ENCODE results near the gene WNT9B.

The WNT9B gene

DNA sequence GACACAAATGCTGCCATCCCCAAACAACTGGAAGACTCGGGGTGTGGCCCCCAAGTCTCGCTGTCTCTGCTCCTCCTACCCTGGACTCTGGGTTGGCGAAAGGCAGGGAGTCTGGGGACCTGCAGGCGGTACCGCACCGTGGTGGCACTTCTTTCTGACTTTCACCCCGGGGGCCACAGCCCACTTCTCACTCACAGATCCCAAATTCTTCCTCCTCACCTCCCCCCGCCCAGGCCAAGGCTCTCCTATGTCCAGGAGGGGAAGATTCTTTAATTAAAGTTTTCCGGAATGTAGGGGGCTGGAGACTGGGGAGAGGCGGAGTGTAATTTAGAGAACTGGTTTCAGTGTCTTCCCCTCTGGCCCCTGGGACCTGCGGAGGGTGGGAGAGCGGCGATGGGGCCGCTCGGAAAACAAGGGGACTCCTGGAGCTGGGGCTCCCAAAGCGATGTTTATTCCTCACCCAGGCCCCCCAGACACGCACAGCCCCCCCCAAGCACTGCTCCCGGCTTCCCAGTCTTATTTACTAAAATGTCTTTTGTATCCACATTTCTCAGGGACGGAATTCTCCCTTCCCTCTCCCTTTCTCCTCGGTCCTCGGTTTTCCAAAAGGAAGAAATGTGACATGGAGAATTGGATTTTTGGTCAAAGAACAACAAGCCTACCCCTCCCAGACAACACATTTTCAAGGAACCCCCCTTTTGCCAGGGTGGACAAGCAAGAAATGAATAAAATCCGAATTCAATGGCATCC, 34.1 kb upstream of the WNT9B start:
- ATAC-seq (replicated peaks; ENCODE audit: extremely low read depth, poor library complexity, severe bottlenecking): no peak
- H3K36me3 Mint-ChIP-seq (ENCODE audit: insufficient read depth): peaks cover 2% of the 10 kb centered on the region
- H3K9me3 Mint-ChIP-seq: no peaks in the 10 kb centered on the region
- DNase-seq (ENCODE audit: low spot score in 2 of 2): no peak
- peaks cover 25% of the 10 kb centered on the region for H3K4me1 Mint-ChIP-seq
- H3K27ac Mint-ChIP-seq (ENCODE audit: low read depth): no peak overlapping the region
- H3K27me3 Mint-ChIP-seq: peaks cover 93% of the 10 kb centered on the region
- H3K4me3 Mint-ChIP-seq: peak overlapping the region; percentile 71

DNA sequence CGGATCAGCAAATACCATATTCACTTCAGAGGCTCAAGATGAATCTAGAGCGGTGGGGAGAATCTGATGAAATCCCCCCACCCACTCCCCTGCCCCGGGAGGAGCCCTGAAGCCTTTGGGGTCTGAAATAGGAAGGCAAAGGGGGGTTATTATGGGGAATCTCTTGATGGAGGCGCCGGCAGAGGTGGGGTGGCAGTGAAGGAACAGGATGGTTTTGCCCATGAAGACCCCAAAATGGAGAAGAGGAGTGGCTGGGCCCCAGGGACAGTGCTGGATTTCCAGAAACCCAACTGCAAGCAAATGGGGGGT, 33.5 kb upstream of the WNT9B start:
- H3K4me3 Mint-ChIP-seq: peak overlapping the region; percentile 71

DNA sequence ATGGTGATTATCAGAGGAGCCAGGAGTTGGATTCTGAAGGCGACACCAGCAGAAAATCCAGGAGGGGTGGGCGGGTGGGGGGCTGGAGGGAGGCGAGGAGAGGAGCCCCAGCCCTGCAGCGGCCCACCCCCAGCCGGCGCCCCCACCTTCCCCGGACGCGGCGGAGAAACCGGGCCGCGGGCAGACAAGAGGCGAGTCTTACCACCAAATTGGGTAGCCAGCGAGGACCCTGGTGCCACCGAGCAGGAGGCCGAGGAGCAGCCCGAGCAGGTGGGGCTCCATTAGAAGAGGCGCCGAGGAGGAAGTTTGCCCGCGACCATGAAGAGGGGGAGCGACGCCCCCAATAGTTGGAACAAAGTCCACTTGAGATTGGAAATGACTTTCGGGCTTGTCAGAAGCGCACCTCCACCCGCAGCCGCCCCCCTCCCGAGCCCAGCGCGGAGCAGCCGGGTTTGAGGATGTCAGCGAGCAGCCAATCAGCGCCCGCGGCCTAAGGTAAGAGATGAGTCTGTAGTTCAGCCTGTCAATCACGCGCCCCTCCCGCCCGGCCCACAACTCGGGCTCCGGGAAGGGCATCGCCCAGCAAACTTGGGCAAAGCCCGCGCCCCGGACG, 33.0 kb upstream of the WNT9B start, which contains the start of gene WNT3:
Gene WNT3, minus strand, starts transcription at position 377 of the 613 bp plus-strand sequence. Its CDS starts 95 bp downstream, at position 282.
- Mint-ChIP-seq H3K4me1 (peaks cover 25% of the 10 kb centered on the region), H3K27ac (ENCODE audit: low read depth) (no peak within 1 kb of the TSS)

More for the DNA sequence above, 33.5 kb upstream of the WNT9B start:
- H3K4me1 Mint-ChIP-seq: peaks cover 25% of the 10 kb centered on the region
- peaks cover 2% of the 10 kb centered on the region for H3K36me3 Mint-ChIP-seq (ENCODE audit: insufficient read depth)
- DNase-seq (ENCODE audit: low spot score in 2 of 2): no peak
- no peak for ATAC-seq (replicated peaks; ENCODE audit: extremely low read depth, poor library complexity, severe bottlenecking)
- H3K27me3 Mint-ChIP-seq: peaks cover 92% of the 10 kb centered on the region
- no peak overlapping the region for H3K27ac Mint-ChIP-seq (ENCODE audit: low read depth)
- H3K9me3 Mint-ChIP-seq: no peaks in the 10 kb centered on the region

DNA sequence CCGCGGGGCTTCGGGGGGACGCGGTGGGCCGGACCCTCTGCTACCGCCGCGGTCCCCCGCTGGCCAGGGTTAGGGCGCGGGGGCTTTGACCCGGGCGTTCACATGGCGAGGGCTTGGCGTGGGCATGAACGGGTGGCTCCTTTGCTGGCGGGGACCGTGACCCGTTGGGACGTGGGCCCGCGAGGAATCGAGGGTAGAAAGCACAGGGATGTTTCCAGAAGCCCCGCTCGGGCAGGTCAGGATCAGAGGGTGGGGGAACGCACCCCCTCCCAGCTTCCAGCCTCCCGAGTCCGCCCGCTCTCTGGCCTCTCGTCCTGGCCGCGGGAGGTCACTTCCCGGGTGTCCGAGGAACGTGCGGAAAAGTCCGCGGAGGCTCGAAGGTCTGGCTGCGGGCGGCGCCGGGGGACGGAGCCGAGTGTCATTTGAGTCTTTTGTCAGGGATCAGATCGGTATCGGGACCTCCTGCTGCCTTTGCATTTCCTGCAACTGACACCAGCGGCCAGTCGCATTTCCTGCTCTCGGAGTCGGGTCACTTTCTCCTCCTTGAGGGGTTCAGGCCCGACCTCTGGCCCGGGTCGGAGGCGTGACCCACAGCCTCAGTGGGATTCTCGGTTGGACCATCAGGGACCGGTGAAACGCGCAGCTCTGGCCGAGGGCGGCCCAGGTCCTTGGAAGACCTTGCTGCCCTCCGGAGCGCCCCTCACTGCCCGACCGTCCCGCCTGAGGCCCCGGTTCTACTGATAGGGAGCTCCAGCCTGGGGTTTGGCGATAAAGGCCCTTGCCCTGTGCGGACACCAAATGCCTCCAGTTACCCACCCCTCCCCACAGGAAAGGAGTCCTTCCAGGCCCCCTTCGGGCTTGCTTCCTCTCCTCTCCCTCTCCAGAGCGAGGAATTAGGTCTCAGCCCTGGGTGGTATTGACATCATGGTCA, 32.2 kb upstream of the WNT9B start:
- ATAC-seq (replicated peaks; ENCODE audit: extremely low read depth, poor library complexity, severe bottlenecking) (no peak), DNase-seq (ENCODE audit: low spot score in 2 of 2) (no peak)
- H3K27ac Mint-ChIP-seq (ENCODE audit: low read depth): no peak overlapping the region
- peaks cover 79% of the 10 kb centered on the region for H3K27me3 Mint-ChIP-seq
- peaks cover 2% of the 10 kb centered on the region for H3K36me3 Mint-ChIP-seq (ENCODE audit: insufficient read depth)
- H3K9me3 Mint-ChIP-seq: no peaks in the 10 kb centered on the region
- H3K4me3 Mint-ChIP-seq: peak overlapping the region; percentile 71
- peaks cover 25% of the 10 kb centered on the region for H3K4me1 Mint-ChIP-seq

More for the DNA sequence above, 33.0 kb upstream of the WNT9B start, which contains the start of gene WNT3:
- Mint-ChIP-seq H3K27me3 (peaks cover 87% of the 10 kb centered on the region), H3K9me3 (no peaks in the 10 kb centered on the region), H3K36me3 (ENCODE audit: insufficient read depth) (peaks cover 2% of the 10 kb centered on the region), H3K4me3 (peak within 1 kb of the TSS; percentile 71)
- ATAC-seq (replicated peaks; ENCODE audit: extremely low read depth, poor library complexity, severe bottlenecking) (no peak), DNase-seq (ENCODE audit: low spot score in 2 of 2) (no peak)

DNA sequence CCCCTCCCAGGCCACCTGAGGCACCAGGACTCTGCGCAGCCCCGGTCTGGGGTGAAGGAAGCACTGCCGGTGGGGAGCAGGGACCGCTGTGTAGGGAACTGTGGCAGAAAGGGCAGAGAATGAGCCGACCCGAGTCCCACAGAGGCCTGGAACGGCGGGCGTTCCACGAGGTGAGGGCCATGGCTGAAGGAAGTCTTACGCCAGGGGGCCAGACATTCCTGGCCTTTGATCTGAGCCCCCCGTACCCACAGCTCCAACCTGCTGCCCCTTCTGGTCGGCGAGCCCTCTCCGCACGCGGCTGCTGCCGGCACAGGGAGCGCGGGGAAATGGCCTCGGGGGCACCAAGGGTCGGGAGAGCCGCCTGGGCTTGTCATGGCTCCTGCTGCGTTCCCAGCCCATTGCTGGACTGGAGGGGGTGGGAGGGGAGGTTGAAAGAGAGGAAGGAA, 31.5 kb upstream of the WNT9B start:
- H3K27me3 Mint-ChIP-seq: peaks cover 78% of the 10 kb centered on the region
- H3K9me3 Mint-ChIP-seq: no peaks in the 10 kb centered on the region
- no peak overlapping the region for H3K27ac Mint-ChIP-seq (ENCODE audit: low read depth)
- peaks cover 2% of the 10 kb centered on the region for H3K36me3 Mint-ChIP-seq (ENCODE audit: insufficient read depth)
- ATAC-seq (replicated peaks; ENCODE audit: extremely low read depth, poor library complexity, severe bottlenecking) (no peak), DNase-seq (ENCODE audit: low spot score in 2 of 2) (no peak)
- peak overlapping the region; percentile 71 for H3K4me3 Mint-ChIP-seq
- peaks cover 25% of the 10 kb centered on the region for H3K4me1 Mint-ChIP-seq

DNA sequence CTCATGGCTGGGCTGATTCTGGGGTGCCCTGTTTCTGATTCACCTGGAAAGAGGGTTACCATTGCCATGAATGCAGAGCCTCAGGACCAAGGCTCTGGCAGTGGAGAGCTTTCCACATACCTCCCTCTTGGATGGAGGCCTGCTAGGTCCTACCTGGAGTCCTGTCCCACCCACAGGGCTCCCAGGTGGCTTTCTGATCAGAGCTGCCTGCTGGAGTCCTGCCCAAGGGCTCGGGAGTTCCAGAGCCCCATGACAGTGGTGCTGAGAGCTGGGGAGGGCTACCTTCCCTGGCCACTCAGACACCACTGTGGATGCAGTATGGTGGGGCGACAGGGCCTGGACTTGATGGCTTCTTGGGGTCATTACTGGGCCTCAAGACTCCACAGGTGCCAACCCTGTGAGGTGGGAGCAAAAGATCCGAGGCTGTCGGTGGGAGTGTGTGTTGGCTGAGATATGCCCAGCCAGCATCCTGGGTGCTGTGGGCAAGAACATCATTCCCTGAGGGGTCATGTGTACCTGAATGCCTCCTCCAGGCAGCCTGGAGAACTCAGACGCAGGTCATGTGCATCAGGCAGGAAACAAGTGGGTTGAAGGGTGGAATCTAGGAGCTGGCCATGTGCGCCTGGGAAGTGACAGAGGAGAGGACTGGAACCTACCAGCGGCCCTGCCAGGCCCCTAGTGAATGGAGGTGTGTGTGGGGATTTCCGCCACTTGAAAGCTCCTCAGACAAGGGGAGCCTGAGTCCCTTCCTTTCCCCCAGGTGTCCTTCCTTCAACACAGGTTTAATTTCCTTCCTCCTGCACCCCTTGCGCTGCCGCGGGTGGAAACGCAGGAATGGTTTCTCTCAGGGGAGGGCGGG, 30.6 kb upstream of the WNT9B start:
- no peak for DNase-seq (ENCODE audit: low spot score in 2 of 2)
- H3K9me3 Mint-ChIP-seq: no peaks in the 10 kb centered on the region
- ATAC-seq (replicated peaks; ENCODE audit: extremely low read depth, poor library complexity, severe bottlenecking): no peak
- peak overlapping the region; percentile 71 for H3K4me3 Mint-ChIP-seq
- peaks cover 25% of the 10 kb centered on the region for H3K4me1 Mint-ChIP-seq
- H3K27me3 Mint-ChIP-seq: peaks cover 78% of the 10 kb centered on the region
- peaks cover 2% of the 10 kb centered on the region for H3K36me3 Mint-ChIP-seq (ENCODE audit: insufficient read depth)
- no peak overlapping the region for H3K27ac Mint-ChIP-seq (ENCODE audit: low read depth)

DNA sequence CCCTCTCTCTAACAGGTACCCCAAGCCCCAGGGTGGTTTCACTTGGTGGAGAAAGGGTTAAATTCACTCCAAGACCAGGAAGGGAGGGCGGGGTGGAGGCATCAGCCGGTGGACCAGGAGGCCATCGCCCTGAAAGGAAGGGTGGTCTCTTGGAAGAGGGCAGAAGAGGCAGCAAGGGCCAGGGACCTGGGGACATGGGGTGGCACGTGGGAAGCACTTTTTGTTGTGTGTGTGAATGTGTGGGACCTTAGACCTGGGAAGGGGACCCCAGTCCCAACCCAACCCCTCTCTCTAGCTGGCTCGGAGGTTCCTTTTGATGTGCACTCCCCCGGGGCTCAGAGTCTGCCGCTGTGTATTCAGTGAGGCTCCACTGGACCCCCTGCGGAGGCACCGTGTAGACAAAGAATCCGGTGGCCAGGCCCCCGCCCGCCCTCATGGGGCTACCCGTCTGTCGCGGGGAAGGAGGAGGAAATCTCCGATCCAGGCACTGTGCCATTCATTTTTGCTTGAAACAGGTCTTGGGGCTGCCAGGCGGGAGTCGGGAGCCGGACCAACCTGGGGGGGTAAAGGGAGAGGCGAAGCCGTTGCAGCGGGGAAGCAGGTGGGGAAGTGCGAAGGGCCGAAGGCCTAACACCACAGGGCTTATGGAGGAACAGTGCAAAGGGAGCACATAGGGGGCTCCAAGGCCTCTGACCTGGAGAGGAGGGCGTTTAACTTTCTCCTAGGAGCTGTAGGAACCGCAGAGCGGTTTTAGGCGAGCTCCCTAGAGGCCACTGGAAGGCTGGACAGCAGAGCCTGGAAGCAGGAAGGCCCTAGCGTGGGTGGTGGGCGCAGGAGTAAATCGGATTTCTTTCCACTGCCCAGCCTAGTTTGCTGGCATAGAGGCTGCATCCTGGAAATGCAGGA, 29.6 kb upstream of the WNT9B start:
- Mint-ChIP-seq H3K27ac (ENCODE audit: low read depth) (no peak overlapping the region), H3K27me3 (peaks cover 69% of the 10 kb centered on the region), H3K9me3 (no peaks in the 10 kb centered on the region), H3K36me3 (ENCODE audit: insufficient read depth) (no peaks in the 10 kb centered on the region), H3K4me1 (peaks cover 25% of the 10 kb centered on the region), H3K4me3 (no peak overlapping the region)
- DNase-seq (ENCODE audit: low spot score in 2 of 2) (no peak), ATAC-seq (replicated peaks; ENCODE audit: extremely low read depth, poor library complexity, severe bottlenecking) (no peak)

DNA sequence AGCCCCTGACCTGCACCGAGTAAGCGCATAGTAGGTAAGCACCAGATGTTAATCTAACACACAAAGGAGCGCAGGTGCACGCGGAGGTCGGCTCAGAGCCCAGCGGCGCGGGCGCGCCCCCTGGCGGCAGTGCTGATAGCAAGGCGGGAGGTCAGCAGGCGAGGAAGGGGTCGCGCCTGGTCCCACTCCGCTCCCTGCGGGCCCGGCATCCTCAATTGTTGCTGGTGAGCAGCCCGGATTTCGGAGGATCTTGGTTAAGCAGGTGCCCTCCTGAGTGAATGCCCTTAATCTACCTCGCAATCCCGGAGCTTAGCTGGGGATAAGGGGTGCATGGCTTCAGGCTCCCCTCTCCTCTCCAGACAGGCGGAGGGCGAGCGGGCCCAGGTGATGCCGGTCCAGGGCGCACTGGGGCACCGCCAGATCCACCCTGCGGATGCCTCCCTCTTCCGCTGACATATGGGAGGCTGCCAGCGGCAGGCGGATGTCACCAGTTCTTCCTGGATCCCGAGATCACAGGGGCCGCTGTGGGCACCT, 28.9 kb upstream of the WNT9B start:
- H3K4me3 Mint-ChIP-seq: no peak overlapping the region
- H3K9me3 Mint-ChIP-seq: no peaks in the 10 kb centered on the region
- H3K27me3 Mint-ChIP-seq: peaks cover 62% of the 10 kb centered on the region
- ATAC-seq (replicated peaks; ENCODE audit: extremely low read depth, poor library complexity, severe bottlenecking) (no peak), DNase-seq (ENCODE audit: low spot score in 2 of 2) (no peak)
- no peak overlapping the region for H3K27ac Mint-ChIP-seq (ENCODE audit: low read depth)
- H3K4me1 Mint-ChIP-seq: peaks cover 25% of the 10 kb centered on the region
- H3K36me3 Mint-ChIP-seq (ENCODE audit: insufficient read depth): no peaks in the 10 kb centered on the region

DNA sequence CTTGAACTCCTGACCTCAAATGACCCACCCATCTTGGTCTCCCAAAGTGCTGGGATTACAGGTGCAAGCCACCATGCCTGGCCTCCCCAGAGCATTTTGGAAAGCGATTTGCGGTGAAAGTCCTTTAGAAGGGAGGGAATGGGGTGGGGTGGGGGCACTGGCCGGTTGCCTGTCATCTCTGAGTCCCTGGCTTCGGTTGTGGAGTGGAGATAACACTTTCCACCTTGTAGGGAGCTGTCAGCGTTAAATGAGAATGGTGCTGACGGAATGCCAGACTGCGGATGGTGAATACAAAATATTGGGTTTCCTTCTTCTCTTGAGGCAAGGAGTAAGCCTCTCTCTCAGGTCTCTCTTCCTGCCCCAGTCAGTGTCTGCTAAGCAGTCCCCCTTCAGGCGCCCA, 27.7 kb upstream of the WNT9B start:
- ATAC-seq (replicated peaks; ENCODE audit: extremely low read depth, poor library complexity, severe bottlenecking) (no peak), DNase-seq (ENCODE audit: low spot score in 2 of 2) (no peak)
- Mint-ChIP-seq H3K36me3 (ENCODE audit: insufficient read depth) (no peaks in the 10 kb centered on the region), H3K27ac (ENCODE audit: low read depth) (no peak overlapping the region), H3K27me3 (peaks cover 61% of the 10 kb centered on the region), H3K4me3 (no peak overlapping the region), H3K4me1 (peaks cover 13% of the 10 kb centered on the region), H3K9me3 (no peaks in the 10 kb centered on the region)

DNA sequence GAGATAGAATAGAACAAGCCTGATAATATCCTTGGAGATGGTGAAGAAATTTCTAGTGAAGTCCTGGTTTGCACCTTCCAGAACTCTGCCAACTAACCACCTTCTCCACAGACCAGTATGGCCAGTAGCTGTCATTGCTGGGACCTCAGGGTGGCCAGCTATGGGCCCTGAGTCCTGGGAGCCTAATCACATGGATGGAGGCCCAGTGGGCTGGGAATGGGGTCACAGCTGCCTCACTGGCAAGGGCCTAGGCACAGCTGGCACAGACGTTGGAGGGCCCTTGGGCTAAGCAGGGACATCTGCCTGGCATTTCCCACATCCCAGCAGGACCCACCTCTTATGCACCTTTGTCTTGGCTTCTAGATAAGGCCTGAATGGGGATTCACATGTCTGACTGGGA, 25.3 kb upstream of the WNT9B start:
- peaks cover 5% of the 10 kb centered on the region for H3K4me1 Mint-ChIP-seq
- no peak overlapping the region for H3K27ac Mint-ChIP-seq (ENCODE audit: low read depth)
- no peak overlapping the region for H3K4me3 Mint-ChIP-seq
- DNase-seq (ENCODE audit: low spot score in 2 of 2): no peak
- ATAC-seq (replicated peaks; ENCODE audit: extremely low read depth, poor library complexity, severe bottlenecking): no peak
- H3K36me3 Mint-ChIP-seq (ENCODE audit: insufficient read depth): no peaks in the 10 kb centered on the region
- H3K27me3 Mint-ChIP-seq: peaks cover 58% of the 10 kb centered on the region
- H3K9me3 Mint-ChIP-seq: no peaks in the 10 kb centered on the region

DNA sequence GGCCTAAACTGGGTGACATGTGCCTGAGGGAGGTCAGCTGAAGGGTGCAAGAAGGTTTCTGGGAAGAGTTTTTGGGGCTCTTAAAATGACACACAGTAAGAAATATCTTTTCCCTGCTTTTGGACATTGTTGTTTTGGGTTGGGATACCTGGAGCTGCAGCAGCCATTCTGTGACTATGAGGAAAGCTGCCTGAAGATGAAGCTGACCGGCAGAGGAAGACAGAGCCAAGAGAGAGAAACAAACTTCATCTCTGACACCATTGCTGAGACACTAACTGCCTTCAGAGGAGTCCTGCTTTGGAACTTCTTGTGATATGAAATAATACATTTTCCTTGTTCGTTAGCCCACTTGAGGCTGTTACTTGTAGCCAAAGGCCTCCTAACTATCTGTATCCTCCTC, 24.1 kb upstream of the WNT9B start:
- Mint-ChIP-seq H3K27ac (ENCODE audit: low read depth) (no peak overlapping the region), H3K9me3 (no peaks in the 10 kb centered on the region), H3K36me3 (ENCODE audit: insufficient read depth) (no peaks in the 10 kb centered on the region), H3K4me1 (no peaks in the 10 kb centered on the region), H3K27me3 (peaks cover 56% of the 10 kb centered on the region), H3K4me3 (no peak overlapping the region)
- ATAC-seq (replicated peaks; ENCODE audit: extremely low read depth, poor library complexity, severe bottlenecking): no peak
- DNase-seq (ENCODE audit: low spot score in 2 of 2): no peak

All from central memory CD8-positive, alpha-beta T cell (primary cell).